NK-92 treated with Interleukin-12 subunit alpha and Interleukin-12 subunit beta, amount 100 ng/mL, for 24 hours (cell line): ENCODE data around the gene CNTRL.

Source experiments
- DNase-seq: peaks from one replicate; lab custom pipeline; 2025; lab: John Stamatoyannopoulos, UW

Gene CNTRL

GRCh38 chr9:121179930-121180681 is 105.4 kb downstream of the CNTRL start:
- DNase-seq = no peak

- DNase-seq = no peak
Measured at GRCh38 chr9:121182101-121182836, 107.5 kb downstream of the CNTRL start.

GRCh38 chr9:121182989-121183388 is 108.2 kb downstream of the CNTRL start:
- DNase-seq = no peak

- no peak for DNase-seq
Measured at GRCh38 chr9:121183666-121184423, 109.1 kb downstream of the CNTRL start.

- no peak for DNase-seq
Measured at GRCh38 chr9:121184463-121184862, 109.7 kb downstream of the CNTRL start.

GRCh38 chr9:121185178-121185745 is 110.5 kb downstream of the CNTRL start:
- no peak for DNase-seq

GRCh38 chr9:121185774-121186403 is 111.1 kb downstream of the CNTRL start:
- no peak for DNase-seq

- DNase-seq = no peak
Measured at GRCh38 chr9:121187636-121188305, 113.0 kb downstream of the CNTRL start.

GRCh38 chr9:121189006-121189405 is 114.3 kb downstream of the CNTRL start:
- DNase-seq = no peak

GRCh38 chr9:121189660-121190059 is 114.9 kb downstream of the CNTRL start:
- DNase-seq = no peak

- no peak for DNase-seq
Measured at GRCh38 chr9:121191235-121191634, 116.5 kb downstream of the CNTRL start.

GRCh38 chr9:121192518-121192917 is 117.8 kb downstream of the CNTRL start:
- no peak for DNase-seq

- DNase-seq = no peak
Measured at GRCh38 chr9:121192959-121193640, 118.3 kb downstream of the CNTRL start.

- no peak for DNase-seq
Measured at GRCh38 chr9:121194730-121195129, 120.0 kb downstream of the CNTRL start.

GRCh38 chr9:121196389-121196788 is 121.6 kb downstream of the CNTRL start:
- DNase-seq = no peak

GRCh38 chr9:121197132-121197531 is 122.4 kb downstream of the CNTRL start:
- no peak for DNase-seq

GRCh38 chr9:121198512-121199042 is 123.8 kb downstream of the CNTRL start:
- no peak for DNase-seq

GRCh38 chr9:121199921-121200320 is 125.2 kb downstream of the CNTRL start:
- no peak for DNase-seq

GRCh38 chr9:121200356-121200755 is 125.6 kb downstream of the CNTRL start:
- DNase-seq = no peak

- peak; percentile 68 for DNase-seq
Measured at GRCh38 chr9:121201045-121201737, 126.4 kb downstream of the CNTRL start.
